ENCODE measurements around the gene TEAD1.
A peak's percentile ranks its signal among the peaks of the same experiment; 100 is the strongest.

Gene TEAD1

DNA sequence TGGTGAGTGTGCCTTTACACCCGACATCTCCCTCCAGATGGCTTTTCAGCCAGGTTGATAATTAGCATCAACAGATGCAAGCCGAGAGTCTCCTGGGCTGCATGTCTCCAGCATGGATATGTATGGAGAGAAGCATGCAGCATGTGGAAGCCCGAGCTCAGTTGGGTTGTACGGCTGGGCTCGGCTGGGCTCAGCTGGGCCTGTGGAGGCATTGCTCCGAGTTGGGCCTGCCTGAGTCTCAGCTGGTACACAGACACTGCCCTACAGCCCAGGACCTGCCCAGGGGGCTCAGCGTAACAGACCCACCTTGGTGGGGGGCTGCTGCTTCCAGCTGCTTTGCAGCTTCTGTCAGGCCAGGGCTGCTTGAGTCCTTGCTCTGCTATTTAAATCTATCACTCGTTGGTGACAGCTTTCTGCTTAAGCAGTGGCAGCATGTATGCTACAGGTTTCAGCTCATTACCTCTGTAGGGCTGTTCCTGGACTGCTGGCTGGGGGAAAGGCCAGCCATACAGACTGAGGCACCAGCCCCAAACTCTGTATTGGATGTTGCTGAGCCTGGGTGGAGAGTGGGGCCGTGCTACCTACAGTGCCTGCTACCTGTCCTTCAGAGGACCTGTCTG is 115.5 kb downstream of the TEAD1 start:
- DNase-seq (ENCODE audit: low spot score): no peak

DNA sequence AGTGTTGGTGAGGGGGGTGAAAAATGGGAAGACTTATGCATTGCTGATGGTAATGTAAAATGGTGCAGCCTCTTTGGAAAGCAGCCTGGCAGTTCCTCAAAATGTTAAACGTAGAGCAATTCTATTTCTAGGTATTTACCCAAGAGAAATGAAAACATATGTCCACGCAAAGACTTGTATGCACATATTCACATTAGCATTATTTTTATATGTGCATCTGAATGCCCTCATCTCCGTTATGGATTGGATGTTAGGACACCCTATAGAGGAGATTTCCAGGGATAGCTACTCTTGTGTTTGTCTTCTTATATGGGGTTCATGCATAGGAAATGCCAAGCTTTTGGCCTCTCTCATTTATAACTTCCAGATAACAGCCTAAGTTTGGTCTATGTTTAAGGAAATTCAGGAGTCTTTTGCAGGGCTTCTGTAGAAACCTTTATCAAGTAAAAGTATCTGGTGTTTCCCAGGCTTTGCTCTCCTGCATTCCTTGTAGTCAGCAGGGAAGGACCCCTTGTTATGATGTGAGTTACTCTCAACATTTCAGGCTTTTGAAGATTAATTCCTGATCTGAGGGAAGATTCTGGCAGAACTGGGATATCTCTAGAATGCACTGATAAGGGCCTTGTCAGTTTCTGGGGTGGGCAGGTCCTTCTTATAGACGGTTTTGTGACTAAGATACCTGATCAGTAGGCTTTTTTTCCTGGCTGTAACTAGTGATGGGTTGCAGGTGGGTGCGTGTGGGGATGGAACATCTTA is 116.8 kb downstream of the TEAD1 start:
- DNase-seq (ENCODE audit: low spot score): no peak

DNA sequence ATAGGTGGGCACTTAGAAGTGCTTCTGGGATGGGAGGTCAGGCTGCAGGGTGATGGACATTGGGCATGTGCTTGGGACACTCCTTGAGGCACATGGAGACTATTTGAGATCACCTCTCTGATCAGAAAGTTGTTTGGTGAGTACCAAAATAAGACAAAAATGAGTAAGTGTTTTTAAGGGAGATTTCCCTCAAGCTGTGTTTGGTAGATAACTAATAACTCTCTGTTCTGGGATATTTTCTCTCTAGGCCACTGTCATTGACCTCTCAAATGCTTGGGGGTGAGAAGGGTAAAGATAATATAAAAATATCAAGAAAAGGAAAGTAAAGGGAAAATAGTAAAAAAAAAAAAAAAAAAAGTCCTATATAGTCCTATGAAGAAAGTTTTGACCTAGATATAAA is 117.8 kb downstream of the TEAD1 start:
- no peak for DNase-seq (ENCODE audit: low spot score)

DNA sequence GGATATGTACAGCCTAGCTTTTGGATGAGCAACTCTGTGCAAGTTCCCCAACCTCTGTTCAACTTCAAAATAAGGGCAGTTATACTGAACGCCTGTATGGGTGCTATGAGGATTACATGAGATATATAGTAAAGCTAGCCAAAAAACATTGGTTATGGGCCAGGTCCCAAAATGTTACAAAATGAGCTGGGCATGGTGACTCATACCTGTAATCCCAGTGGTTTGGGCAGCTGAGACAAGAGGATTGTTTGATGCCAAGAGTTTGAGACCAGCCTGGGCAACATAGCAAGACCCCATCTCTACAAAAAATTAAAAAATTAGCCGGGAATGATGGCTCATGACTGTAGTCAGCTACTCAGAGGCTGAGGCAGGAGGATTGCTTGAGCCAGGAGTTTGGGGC is 118.4 kb downstream of the TEAD1 start:
- no peak for DNase-seq (ENCODE audit: low spot score)

DNA sequence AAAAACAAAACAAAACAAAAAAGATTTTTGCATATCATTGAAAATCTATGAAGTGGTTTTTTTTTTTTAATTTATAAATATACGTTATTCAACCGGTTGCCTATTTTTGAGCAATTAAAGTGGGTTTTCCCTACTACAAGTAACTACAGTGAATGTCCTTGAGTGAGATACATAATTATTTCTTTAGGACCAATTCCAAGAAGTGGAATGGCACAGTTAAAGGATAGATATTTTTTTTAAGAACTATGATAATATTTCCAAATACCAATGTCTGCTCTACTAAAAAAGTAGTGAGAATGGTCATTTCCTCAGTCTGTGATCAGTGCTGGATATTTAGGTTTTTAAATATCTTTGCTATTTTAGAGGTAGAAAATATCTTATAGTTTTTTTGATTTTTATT is 118.8 kb downstream of the TEAD1 start:
- no peak for DNase-seq (ENCODE audit: low spot score)

DNA sequence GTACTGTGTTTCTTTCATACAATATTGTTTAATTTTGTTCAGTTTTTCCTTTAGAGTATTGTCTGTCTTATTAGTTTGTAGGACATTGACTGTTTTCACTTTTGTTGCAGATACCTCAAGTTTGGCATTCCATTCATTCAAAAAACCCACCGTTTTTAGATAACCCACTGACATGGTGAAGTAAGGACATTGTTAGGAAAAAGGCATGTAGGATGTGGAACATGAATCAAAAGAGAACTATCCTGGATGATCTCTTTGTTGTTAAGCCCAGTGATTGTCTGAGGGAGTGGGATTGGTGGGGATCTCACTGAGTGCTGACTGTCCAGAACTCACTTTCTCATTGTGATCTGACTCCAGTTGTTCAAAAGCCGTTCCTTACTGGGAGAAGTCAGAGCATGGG is 119.3 kb downstream of the TEAD1 start:
- no peak for DNase-seq (ENCODE audit: low spot score)

DNA sequence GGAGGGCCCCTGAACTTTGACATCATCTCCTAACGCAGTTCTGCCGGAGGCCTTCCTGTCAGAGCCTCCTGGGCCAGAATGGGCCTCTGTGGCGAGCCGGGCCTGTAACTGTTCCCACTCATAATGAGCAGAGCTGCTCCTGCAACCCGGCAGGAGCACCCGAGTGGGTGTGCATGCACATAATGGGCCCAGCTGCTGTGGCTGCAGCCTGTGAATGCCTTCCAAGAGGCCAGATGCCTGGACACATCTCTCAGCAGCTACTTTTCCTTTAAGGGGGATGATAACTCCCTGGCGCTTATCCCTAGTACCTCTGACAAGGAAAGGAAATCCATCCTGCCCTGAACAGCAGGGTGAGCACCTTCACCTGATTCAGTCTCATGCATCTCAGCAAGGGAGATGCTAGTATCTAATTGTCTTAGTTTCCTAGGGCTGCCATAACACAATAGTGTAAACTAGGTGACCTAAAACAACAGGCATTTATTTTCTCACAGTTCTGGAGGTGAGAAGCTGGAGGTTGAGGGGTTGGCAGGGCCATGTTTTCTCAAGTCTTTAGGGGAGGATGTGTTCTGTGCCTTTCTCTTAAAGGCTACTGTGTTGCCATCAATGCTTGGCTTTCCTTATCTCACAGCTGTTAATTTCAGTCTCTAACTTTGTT is 120.5 kb downstream of the TEAD1 start:
- no peak for DNase-seq (ENCODE audit: low spot score)

DNA sequence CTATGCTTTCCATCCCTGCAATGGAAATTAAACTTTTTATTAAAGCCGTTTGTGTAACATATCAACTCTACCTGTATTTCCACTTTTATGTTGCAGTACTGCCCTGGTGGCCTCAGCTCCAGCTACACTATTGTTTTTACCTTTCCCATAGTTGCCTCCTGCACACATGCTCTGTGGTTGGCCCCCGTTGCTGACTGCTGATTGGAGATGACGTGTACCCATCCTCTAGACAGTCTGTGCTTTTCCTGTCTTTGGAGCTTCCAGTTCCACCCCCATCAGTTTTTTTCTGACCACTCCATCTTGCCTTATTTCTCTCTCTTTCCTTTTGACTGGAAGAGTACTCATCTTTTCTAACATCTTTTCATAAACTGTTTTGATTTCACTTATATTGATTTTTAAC is 123.8 kb downstream of the TEAD1 start:
- no peak for DNase-seq (ENCODE audit: low spot score)

DNA sequence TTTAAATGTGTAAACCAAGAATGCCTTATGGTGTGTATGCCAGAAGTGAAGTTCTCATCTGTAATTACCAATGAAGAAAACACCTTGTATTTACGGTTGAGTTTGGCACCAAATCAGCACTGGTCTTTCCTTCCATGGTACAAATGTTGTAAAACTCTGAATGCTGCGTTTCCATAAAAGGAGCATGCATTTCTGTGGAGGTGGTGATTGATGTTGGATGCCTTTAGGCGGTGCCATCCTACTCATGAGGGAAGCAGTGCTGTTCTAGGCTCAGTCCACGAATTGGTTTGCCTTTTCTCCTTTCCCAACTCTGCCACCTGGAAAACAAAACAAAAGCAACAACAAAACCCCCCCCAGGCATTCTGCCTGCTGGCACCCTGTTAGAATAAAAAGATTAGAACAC is 124.4 kb downstream of the TEAD1 start:
- no peak for DNase-seq (ENCODE audit: low spot score)

DNA sequence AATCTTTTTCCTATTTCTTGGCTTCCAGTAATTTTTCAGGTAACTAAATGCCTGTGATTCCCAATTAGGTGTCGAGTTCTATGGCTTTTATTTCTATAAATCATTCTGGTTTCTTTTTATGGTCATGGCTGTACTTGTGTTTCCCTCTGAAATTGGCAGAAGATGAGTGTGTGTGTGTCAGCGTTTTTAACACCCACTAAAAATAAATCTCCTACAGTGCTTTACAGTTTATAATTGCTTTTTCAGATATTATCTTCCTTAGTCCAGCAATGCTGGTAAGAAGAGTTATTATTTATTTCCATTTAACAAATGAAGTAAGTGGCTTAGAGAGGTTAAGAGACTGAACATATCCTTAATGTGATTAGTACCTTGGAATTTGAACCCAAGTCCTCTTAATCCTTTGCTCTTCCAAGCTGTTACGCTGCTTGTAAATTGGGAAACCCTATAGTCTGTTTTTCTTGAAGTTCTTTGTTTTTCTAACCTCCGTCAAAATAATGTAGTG is 125.2 kb downstream of the TEAD1 start:
- no peak for DNase-seq (ENCODE audit: low spot score)

DNA sequence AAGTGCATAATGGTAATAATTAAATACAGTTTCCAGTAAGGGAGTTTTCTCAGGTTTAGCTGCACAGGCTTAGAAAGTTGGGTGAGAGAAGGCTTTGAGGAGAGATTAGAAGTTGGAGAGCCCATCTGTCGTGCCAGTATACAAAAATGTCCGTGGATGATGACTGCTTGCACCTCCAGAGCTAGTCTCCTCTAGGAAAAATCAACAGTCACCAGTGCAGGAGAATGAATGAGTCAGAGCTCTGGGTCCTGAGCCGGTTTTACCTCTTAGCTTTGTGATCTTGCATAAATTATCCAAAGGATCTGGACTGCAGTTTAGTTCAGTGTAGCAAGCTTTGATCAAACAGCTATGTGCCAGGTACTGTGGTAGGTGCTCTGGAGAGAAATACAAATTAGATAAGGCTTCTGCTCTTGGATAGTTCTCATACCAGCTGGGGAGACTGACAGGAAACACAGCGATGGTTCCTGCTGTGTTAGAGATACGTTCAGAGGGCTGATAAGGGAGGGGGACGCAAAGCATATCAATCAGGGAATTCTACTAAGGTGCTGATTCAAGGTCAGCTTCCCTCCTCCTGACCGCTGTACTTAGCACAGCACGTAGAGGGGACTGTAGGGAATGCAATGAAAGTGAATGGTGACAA is 125.9 kb downstream of the TEAD1 start:
- DNase-seq (ENCODE audit: low spot score): peak; percentile 47

DNA sequence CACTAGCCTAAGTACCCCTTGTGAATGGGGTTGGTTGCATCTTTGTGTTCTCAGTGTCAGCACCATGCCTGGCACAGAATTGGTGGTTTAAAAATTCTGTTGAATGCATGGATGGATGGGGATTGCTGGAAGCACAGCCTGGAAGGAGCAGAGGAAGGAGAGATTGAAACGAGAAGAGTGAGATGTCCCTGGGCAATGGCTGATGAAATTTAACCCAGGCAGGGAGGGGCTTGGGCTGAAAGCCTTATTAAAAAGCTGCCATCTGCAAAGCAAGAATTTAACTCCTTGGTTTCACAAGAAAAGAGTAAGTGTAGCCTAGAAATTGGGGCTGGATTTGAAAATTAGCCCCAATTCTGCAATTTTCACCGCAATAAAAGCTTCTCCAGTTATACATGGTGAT is 126.7 kb downstream of the TEAD1 start:
- DNase-seq (ENCODE audit: low spot score): no peak

DNA sequence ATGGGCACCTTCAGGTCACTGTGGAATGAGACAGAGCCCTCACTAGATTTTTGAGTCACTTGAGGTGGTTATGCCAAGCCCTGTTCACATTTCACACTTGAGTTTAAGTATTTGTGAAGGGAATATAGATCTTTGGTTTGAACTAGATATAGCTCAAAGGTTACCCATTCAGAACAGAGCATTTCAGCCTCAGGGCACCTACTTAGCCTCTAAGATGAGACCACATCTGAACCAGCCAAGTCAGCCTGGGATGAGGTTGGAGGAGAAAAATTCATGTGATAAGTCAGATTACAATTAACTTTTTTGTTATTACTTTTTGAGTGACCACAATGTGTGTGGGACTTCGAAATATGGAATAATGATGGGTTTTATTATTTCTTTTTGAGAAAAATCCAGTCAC is 127.8 kb downstream of the TEAD1 start:
- no peak for DNase-seq (ENCODE audit: low spot score)

DNA sequence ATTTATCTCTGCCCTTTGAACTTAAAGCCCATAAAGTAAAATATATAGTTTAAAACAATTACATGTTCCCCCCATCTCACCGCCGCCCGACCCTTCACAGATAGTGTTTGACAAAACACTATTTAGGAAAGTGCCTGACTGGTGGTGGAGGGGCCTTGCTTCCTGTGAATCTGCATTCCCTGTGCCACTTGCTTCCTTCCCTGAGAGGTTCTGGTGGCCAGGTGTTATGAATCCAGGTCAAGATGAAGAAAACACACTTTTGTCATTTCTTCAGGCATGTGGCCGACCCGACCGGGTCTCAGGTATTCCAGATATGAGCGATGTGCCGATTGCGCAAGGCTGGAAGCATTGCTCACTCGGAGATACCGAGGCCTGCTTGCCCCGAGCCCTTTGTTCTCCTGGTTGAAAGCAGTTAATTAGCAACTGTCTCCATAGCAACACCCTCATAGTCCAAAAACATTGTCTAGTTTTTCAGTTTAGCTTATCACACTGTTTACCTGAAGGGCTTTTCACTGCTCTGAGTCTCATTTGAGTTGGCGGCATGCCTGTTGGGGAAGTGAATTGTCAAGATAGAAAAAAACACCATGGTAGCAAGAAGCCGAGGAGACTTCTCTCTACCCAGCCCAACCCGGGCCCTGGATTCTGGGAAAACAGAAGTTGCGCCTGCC is 128.3 kb downstream of the TEAD1 start:
- DNase-seq (ENCODE audit: low spot score): peak; percentile 43

DNA sequence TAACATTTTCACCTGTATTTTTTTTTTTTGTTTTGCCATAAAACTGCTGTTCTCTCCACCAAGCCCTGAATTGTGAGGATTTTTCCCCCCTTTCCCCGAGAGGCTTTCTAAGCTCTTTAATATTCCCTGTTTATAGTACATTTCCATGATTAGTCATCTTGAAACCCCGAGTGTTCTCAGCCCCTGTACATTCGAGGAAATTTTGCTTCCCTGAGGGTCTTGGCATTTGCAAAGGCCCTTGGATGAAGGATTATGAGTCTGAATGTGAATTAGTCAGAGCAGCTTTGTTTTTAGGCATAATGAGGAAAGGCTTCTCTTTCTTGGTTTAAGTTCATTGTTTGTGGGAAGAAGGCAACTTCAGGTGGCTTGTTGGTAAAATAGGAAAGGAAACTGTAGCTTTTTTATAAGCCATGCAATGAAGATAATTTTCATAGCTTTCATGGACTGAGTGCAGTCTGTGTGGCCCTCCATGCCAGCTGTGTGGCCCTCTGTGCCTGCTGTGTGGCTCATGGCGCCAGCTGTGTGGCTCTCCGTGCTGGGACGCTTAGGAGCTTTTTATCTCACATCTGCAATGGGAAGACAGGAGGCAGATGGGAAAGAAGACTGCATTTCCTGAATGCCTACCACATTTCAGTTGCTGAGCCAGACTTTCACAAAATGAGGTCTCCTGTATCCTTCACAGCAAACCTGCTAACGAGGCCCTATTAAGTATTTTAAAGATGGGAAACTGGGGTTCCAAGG is 129.0 kb downstream of the TEAD1 start:
- DNase-seq (ENCODE audit: low spot score): no peak

DNA sequence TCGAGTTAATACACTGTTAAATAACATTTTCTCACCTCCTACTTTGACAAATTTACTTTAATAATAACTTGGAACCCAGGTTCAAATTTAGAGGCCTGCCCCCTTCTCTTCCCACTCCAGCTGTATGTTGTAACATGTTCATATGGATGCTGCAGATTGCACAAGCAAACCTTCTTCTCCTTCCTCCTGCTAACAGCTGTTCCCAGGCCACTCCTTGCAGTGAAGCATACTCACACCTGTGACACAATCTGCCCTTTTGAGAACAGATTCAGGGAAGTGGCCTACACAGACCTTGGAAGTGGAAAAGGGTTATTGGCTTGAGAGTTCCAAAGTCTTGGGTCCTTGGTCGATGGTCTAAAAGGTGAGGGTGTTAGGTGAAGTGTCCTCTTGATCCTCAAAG is 131.9 kb downstream of the TEAD1 start:
- DNase-seq (ENCODE audit: low spot score): no peak

DNA sequence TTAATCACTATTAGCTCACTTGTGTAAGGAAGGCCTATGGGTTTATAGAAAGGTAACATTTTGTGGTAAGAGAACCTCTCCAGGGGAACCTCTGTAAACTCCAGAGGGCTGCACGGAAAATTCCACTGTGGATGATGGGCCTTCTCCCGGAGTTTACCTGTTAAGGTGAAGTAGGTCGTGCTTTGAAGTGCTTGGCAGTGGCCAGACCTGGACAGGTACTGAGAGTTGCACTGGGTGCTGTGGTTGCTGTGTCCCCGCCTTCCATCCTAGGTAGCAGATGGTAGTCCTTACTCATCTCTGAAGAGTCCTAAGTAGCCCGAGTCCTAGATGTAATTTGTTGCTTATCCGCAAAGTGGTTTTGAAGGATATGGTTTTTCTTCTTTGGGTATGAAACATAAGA is 133.4 kb downstream of the TEAD1 start:
- DNase-seq (ENCODE audit: low spot score): no peak

DNA sequence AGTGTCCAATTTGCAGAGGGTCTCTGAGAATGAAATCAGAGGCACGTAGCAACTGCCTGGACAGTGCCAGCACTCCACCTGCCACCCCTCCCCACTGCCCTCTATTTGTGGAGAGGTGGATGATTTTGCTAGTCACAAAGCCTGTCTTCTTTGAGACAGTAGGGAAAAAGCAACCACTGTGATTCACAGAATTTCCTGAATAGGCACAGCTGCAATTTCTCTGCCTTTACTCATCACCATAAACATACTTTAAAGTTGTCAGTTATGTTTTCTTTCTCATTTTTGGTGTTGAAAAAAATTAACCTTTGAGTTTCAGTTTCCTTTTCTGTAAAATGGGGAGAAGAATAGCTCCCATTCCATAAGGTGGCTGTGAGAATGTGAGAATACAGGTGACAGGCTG is 134.3 kb downstream of the TEAD1 start:
- DNase-seq (ENCODE audit: low spot score): no peak

DNA sequence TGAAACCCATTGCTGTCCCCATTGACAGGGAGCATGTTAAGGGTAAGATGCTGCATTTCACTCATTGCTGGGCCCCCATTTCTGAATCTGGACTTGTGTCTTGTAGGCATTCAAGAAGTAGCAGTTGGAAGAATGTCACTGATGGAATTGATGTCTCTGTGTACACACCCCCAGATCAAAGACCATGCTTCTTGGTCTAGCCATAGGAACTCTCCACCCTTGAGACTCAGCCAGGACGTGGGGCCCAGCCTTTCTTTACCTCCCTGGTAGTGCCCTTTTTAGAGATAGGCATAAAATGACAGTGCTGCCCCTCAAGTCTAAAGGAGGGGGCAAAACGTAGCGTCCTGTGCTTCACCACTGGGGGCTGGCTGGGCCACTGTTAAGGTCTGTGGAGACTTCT is 135.1 kb downstream of the TEAD1 start:
- DNase-seq (ENCODE audit: low spot score): no peak

DNA sequence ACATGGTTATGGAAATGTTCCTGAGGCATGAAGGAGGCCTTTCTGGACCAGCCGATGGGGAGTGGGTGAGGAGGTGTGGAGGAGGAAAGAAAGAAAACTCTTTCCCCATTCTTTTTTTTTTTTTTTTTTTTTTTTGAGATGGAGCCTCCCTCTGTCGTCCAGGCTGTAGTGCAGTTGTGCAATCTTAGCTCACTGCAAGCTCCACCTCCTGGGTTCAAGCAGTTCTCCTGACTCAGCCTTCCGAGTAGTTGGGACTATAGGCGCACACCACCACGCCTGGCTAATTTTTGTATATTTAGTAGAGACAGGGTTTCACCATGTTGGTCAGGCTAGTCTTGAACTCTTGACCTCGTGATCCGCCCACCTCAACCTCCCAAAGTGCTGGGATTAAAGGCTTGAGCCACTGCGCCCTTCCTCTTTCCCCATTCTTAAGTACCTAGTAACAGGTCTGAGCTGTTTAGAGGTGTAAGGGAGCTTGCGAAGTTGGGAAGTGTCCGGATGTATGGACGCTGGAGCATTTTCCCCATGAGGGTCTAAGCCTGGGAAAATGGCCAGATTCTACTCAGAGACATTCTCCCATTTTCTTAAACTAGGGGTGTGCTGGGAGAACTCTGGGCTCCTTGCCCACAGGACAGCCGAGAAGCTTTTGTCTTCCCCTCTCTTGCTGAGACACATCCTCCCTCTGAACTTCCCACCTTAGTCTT is 135.8 kb downstream of the TEAD1 start:
- DNase-seq (ENCODE audit: low spot score): no peak

DNA sequence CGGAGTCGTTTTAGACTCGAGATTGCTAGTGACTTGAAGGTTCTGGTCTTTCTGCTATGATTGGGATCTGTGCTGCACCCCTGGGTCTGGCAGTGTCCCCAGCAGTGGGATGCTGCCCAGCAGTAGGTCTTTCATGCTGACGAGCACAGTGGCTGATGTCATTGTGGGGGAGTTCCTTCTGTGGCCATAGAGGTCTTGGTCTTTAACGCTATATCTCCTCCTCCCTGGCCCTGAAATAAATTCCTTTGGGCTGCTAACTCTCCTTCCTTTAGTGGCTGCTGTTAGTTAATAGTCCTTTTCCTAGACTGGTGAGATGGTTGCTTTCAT is 136.3 kb downstream of the TEAD1 start:
- DNase-seq (ENCODE audit: low spot score): no peak

Data from iPS-NIHi11 (cell line).